GM03348 (cell line): ENCODE data around the gene UACA.
"Not testable (repeated sequence)": the region's sequence is repeated elsewhere in the genome, so short reads cannot be mapped to it uniquely, and the experiment has no call there.

Experiments
- DNase-seq: peaks from one replicate; pipeline ENCODE4 v3.0.0; 2012; ENCODE audit warnings: low spot score

Gene UACA

DNA sequence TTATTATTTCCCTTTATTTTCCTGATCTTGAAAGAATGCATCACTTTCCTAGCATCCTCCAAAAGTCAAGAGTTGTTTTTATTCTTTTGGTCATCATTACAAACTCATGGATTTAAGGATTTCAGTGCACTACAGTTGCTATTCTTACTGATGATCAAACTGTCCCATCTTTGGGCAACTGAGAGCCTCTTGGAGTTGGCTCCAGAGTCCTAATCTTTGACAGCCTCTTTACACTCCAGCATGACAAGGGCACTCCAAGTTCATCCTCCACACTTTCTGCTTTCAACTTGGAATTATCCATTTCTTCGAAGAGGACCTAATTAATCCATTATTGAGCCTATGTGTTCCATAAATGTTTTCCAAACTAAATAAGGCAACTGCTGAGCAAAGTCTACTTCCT is 5.7 kb downstream of the UACA start:
- no peak for DNase-seq

DNA sequence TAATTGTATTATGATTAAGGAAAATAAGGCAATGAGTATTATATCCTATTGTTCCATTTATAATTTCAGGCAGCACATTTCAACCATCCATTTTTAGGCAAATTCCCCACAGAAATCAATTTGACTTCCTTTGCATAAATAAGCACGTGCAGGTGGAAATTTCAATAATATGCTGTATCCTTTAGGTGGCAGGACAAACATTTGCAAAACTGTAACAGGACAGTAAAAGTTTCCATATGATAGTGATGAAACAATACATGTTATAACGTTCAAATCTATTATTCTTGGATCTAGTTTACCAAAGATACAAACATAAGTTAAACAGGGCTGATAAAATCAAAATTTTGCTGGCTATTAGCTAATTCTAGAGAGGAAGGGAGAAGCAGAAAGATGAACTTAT is 8.5 kb downstream of the UACA start:
- DNase-seq = no peak

DNA sequence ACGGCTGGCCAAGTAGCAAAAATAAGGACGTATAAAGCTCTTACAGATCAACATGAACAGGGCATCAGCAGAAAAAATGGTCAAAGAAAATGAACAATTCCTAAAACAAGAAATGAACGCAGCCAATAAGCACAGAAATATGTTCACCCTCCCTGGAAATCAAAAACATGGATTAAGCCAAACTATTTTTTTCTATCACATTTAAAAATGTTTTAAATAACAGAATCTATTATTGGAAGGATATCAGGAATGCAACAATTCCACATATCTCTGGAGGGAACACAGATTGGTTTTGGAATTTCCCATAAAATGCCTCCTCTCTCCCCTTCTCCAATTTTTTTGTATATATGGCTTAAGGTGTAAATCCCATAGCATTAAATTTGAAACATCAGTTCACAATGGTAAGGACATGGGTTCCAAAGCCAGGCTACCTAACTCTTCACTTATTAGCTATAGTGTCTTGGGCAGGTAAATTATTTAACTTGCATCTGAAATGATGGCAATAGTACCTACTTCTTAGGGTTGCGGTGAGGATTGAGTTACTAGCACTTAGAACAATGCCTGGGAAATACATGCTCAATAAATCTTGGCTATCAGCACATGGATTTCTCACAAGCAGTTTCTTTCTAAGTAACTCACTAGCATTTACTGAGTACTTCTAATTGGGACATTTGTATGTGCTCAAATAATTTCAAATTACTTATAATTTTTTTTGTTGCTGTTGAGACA is 10.1 kb downstream of the UACA start:
- peak; percentile 19 for DNase-seq

DNA sequence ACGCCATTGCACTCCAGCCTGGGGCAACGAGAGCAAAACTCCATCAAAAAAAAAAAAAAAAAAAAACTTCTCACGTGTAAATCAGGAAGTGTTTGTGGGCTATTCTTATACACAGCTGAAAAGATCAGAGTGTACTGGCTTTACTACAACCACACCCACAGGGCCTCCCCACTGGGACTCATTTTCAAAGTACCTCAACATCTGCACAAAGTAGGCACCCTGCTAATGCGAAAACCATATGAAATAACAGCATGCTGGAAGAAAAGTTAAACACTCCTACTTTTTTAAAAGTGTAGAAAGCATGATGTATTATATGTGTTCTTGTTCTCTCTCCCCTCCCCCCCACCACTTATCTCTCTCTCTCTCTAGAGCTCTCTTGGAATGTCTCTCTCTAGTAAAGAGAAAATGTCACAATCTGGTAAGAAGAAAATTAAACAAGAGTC is 11.1 kb downstream of the UACA start:
- no peak for DNase-seq

DNA sequence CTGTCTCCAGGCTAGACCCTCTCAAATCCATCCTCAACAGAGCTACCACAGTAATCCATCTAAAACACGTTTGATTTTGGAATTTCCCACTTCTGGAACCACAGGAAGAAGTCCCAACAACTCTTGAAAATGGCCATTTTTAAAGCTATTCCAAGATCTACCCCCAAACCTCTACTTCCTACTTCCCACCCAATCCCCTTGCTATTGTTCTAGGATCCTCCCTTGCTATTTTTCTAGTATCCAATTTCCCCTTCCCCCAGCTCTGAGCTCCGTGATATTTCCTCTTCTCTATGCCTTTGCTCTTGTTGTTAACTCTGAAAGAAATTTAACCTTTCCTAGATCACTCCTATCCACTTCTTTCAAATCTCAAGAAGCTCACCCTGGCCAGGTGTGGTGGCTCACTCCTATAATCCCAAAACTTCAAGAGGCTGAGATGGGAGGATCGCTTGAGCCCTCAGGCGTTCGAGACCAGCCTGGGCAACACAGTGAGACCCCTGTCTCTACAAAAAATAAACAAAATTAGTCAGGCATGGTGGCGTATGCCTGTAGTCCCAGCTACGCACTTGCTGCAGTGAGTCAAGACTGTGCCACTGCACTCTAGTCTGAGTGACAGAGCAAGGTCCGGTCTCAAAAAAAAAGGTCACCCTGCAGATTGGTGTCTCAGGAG is 13.0 kb downstream of the UACA start:
- DNase-seq = no peak

DNA sequence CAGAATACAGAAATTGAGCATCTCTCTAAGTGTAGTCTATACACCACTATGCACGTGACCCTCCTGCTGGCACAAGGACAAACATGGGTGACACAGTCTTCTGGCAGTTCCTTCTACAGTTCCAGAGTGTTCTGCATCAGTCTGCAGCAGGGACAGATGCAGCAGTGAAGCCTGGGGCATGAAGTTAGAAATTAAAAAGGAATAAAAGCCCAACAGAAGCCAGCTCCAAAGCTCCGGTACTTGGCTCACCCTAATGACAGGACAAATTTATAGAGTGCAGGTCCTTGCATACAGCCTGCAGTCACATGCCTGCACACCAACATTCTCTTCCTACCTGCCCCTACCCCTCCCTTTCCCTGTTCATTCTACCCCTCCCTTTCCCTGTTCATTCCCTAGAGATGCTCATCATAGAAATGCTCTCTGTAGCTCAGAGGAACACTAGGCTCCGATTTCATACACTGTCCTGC is 15.0 kb downstream of the UACA start:
- peak; percentile 25 for DNase-seq

DNA sequence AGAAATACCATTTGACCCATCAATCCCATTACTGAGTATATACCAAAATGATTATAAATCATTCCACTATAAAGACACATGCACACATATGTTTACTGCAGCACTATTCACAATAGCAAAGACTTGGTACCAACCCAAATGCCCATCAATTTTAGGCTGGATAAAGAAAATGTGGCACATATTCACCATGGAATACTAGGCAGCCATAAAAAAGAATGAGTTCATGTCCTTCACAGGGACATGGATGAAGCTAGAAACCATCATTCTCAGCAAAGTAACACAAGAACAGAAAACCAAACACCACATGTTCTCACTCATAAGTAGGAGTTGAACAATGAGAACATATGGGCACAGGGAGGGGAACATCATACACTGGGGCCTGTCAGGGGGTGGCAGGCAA is 16.8 kb downstream of the UACA start:
- DNase-seq = not testable (repeated sequence)

DNA sequence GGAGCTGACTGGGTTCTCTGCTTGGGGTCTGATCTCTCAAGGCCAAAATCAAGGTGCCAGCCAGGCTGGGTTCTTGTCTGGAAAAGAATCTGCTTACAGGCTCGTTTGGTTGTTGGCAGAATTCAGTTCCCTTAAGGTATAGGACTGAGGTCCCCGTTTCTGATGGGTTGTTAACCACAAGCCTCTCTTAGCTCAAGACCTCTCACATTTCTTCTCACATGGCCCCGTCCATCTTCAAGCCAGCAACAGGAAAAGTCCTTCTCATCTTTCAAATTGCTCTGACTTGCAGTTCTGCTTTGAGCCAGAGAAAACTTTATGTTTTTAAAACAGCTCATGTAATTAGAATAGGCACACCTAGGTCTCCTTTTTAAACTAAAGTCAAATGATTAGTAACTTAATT is 20.4 kb downstream of the UACA start:
- no peak for DNase-seq

DNA sequence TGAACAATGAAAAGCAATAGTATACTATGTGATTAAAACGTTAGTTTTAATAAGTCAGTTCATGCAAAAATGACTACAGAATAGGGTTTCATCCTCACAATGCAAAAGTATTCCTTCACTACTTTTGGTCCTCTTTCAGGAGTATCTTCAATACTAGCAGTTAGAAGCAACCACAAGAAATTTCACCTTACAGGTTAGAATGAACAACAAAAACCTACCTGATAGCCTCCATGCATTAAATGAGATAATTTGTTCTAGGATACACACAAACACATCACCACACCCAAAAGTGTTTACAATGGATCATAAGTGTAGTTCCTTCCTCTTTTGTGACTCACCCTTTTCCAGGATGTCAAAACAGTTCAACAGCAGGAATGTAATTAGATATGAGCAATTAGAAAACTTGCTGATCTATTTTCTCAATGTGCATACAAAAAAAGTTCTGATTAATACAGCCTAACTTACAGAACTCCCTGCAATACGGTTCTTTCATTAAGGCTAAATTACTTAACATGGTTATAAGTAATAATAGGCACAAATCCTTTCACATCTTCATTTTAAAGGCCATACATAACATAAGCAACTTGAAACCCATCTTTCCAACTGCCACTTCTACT is 21.6 kb downstream of the UACA start:
- DNase-seq = peak; percentile 29

DNA sequence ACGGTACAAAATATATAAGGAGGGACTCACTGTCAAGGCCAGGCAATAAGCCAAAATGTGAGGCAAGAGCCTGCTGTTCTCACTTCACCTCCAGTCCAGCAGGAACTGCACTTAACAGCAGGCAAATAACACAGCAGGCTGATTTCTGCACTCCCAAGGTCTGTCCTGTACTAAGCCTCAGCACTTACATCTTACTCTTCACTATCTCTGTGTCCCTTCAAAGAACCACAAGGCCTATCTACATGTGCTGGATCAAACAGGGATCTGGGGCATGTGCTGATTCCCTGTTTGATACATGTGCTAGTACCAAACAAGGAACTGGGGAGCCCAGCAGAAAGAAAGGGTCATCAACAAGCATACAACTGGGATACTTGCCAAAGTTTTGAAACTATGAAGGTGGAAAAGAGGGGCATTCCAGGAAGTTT is 22.2 kb downstream of the UACA start:
- DNase-seq = peak; percentile 73

DNA sequence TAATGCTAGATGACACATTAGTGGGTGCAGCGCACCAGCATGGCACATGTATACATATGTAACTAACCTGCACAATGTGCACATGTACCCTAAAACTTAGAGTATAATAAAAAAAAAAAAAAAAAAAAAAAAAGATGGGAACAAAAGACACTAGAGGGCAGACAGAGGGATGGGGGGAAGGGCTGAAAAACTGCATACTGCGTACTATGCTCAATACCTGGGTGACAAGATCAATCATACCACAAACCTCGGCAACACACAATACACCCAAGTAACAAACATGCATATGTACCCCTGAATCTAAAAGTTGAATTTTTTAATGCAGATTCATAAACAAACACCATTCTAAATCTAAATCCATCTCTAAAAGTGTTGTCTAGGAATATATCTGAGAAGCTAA is 28.3 kb downstream of the UACA start:
- not testable (repeated sequence) for DNase-seq

DNA sequence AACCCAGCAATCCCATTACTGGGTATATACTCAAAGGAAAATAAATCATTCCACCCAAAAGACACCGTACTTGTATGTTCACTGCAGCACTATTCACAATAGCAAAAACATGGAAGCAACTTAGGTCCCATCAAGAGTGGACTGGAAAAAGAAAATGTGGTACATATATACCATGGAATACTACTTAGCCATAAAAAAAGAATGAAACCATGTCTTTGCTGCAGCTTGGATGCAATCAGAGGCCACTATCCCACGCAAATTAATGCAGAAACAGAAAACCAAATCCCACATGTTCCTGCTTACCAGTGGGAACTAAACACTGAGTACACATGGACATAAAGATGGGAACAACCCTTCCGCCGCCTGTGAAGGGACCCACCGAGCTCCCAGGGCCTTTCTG is 34.2 kb downstream of the UACA start:
- no peak for DNase-seq

DNA sequence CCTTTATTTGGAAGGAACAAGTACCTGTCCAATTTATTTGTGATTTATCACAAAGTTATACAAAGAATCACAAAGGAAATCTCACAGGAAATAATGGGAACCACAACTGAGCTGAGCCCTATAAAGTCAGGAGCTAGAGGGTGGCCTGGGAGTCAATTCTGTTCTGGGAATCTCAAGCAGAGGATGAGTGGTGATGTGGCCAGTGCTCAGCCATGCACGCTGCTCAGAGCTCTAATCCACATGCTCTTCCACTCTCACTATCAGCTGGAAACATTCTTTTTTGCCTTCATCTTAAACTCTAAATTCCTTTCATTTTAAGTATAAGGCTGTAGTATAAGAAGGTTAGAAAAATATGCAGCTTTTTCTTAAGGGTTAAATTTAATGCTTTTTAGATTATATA is 36.6 kb downstream of the UACA start:
- DNase-seq = peak; percentile 18

DNA sequence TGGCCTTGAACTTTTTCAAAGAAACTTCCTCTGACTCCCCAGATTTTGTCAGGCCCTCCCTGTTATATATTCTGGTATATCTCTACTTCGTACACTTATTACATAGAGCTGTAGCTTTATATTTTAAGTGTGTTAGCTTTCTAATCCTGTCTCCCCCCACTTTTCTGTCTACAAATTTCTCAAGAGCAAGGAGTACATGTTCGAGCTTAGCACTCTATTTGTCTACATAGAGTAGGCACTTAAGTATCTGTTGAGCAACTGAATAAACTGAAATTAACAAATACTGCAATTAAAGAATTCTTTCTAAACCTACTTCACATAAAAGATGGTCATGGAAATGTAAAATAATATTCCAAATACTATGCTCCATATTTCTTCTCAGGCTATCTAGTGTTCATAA is 39.4 kb downstream of the UACA start:
- DNase-seq = no peak

DNA sequence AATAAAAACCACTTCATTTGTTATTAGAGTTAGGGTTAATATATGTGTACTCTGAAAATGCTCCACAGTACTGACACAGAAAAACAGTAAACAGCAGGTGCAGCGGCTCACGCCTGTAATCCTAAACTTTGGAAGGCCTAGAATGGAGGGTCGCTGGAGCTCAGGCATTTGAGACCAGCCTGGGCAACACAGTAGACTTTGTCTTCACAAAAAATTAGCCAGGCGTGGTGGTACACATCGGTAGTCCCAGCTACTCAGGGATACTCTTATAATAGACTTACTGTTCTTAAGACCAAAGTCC is 40.3 kb downstream of the UACA start:
- DNase-seq = no peak

DNA sequence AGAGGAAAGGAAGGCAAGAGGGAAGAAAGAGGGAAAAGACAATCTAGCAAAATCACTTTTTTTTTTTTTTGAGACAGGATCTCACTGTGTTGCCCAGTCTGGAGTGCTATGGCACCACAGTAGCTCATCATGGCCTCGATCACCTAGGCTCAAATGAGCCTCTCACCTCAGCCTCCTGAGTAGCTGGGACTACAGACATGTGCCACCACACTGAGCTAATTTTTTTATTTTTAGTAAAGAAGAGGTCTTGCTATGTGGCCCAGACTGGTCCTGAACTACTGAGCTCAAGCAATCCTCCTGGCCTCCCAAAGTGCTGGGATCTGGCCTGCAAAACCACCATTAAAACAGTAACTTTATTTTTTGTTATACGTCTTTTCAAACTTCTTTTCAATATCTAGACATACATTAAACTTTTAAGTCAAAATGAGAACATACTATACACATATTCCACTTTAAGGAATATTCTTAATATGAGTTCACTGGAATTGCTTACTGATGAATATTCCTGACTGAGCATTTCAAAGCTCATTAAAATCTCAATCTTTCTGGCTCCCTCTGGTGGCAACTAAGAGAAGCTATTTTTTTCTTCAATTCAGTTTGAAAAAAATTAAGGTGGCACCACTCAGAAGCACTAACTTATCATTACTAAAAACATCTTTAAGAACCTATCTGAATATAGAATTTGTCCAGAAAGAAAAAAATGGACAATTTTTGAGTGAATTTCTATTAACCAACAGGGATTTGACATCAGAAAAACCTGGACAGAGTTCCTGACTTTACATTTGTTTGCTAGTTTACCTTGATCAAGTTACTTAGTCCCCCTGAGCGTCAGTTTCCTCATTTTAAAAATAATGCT is 40.9 kb downstream of the UACA start:
- peak; percentile 56 for DNase-seq

DNA sequence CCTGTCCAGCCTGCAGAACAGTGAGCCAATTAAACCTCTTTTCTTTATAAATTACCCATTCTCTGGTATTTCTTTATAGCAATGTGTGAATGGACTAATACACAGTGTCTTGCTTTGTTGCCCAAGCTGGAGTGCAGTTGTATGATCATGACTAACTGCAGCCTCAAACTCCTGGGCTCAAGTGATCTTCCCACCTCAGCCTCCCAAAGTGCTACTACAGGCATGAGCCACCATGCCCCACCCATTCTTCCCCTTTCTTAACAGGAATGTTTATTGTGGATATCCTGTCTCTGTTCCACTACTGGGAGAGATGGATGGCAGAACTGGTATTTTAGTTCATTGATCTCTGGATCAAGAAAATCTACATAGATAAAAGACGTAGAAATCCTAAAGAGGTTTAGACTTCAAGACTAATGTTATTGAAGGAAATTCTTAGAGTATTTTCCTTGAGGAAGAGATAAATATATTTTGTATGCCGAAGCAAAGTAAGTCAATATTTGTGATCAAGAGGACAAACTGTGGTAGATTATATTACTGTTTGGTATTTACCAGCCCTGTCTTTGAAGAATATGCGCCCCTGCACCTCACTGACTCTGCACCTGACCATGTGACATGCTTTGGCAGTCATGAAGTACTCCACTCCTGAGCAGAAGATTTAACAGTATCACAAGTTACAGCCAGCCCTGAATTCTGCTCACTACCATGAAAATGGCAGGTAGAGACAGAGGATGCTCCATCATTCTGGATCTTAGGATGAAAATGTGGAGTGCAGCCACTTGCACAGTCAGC is 42.9 kb downstream of the UACA start:
- no peak for DNase-seq

DNA sequence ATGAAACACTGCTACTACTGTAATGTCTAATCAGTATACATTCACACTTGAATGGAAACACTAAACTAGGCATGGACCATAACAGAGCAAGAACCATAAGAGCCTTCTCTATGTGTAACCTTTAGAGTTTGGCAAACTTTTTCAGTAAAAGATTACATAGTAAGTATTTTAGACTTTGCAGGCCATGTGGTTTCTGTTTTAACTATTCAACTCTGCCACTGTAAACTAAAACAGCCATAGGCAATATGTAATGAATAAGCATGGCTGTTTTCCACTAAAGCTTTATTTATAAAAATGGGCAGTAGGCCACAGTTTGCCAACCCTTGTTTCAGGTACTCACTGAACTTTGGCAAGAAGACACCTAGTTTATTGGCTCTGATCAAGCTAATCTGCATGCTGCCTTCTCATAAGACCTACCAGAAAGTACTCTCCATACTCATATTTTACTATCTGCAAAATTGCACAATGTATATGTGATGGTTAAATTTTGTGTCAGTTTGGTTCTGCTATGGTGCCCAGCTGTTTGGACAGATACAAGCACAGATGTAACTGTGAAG is 46.0 kb downstream of the UACA start:
- no peak for DNase-seq

DNA sequence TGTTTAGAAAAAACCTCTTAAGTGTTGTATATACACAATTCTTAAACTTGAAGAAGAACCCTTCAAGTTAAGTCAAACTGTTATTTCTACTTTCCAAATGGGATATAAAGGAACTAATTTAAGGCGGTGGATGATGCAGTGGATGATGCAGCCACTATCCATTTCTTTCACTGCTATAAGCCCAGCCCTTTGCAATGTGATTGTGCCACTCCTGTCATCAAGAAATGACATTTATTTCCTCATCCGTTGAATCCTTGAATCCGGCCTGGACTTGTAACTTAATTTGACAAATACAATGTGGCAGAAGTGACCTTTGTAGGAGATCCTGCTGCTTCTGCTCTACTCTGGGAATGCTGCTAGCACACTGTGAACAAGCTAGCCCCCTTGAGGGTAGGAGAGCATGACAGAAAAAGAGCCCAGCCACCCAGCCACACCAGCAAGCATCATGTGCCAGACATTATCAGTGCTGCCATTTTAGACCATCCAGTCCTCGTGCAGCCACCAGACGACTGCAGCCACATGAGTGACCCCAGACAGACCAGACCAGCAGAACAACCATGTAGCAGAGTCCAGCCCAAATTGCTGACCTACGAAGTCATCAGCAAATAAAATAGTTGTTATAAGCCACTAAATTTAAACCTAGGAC is 47.4 kb downstream of the UACA start:
- DNase-seq = peak; percentile 13

DNA sequence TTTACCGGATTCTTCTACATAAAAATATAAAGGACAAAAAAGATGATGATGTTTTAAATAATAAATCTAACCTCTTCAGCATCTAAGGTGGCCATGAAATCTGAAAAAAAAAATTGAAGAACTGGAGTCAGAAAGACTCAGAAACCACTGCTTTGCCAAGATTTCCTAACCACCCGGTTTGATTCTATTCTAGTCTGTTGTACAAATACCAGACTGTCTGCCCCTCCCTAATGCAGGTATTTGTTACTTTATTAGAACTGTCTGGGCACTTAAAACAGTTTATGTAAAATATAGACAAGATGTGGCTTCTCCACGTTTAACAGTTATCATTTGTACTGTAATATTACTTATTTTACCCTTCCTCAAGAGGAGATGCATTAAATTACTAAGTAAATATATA is 48.8 kb downstream of the UACA start:
- DNase-seq = peak; percentile 52

DNA sequence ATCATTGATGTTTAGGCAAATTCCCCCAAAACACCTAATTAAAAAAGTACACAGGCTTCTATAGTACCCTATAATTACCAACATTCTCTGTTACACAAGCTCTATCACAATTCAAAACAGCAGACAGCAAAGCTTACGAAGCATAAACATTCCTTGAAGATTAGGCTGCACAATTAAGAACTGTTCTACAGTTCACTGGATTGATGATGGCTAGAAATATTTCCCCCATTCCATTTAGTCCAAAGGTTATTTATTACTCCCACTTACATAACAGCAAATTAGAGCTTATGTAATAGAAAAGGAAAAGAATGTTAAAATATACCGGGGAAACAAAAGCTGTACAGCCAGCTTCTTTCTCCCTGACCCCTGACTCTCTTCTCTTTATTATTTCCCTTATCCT is 49.3 kb downstream of the UACA start:
- DNase-seq = peak; percentile 60
